Transverse colon (tissue), 4 donors: ENCODE measurements around the gene PTCH1. TPM values are rescaled to one million over a fixed set of nuclear protein-coding genes. Genes with fewer than 3 reads are reported as not detected.

ENCODE experiments used
- DNase-seq: peaks from one replicate; pipeline ENCODE4 v3.0.0-alpha.2; 2019
- H3K27ac ChIP-seq, 4 donors: fragments of 200-600 bp; sonication (generic); 2 replicates each; pipeline ENCODE4 v1.5.1; 2016 to 2018; ENCODE audit warnings: inconsistent platforms in 4 of 4
- H3K27me3 ChIP-seq: fragments of 200-600 bp; sonication (generic); 2 replicates; pipeline ENCODE4 v1.5.1; 2017; ENCODE audit warnings: inconsistent platforms
- H3K36me3 ChIP-seq, 4 donors: fragments of 200-600 bp; sonication (generic); 2 replicates each; pipeline ENCODE4 v1.5.1; 2017 to 2019; ENCODE audit warnings: inconsistent platforms in 4 of 4
- H3K4me1 ChIP-seq, 4 donors: fragments of 200-600 bp; sonication (generic); 2 replicates each; pipeline ENCODE4 v1.5.1; 2017 to 2020; ENCODE audit warnings: inconsistent platforms in 4 of 4
- H3K4me3 ChIP-seq, 4 donors: fragments of 200-600 bp; sonication (generic); 1 replicate in 1 of 4; 2 replicates in 3 of 4; pipeline versions ENCODE4 v1.5.1 to v1.6.1; 2017 to 2019; ENCODE audit warnings: inconsistent platforms in 4 of 4
- H3K9me3 ChIP-seq, 2 donors: fragments of 200-600 bp; sonication (generic); 2 replicates each; pipeline ENCODE4 v1.5.1; 2017 to 2019; ENCODE audit warnings: inconsistent platforms in 2 of 2
- EP300 ChIP-seq: sonication (generic); formaldehyde crosslinking; IDR thresholded peaks from one replicate; pipeline ENCODE4 v1.6.1; 2017; ENCODE audit warnings: antibody characterized with exemption, low read depth
- POLR2A ChIP-seq: fragments of 450-650 bp; IDR thresholded peaks from one replicate; pipeline ENCODE4 v1.6.1; 2016; ENCODE audit warnings: antibody characterized with exemption, mild to moderate bottlenecking, moderate library complexity
- POLR2AphosphoS5 ChIP-seq, 3 donors: sonication (generic); formaldehyde crosslinking; IDR thresholded peaks; one replicate each; pipeline ENCODE4 v1.6.1; 2016; ENCODE audit warnings: antibody characterized with exemption in 3 of 3
- WGBS, 2 donors: methylation state at CpG; one replicate each; pipeline ENCODE4 v1.1.5; 2018; ENCODE audit warnings: low coverage in 1 of 2; 5-methylcytosine and 5-hydroxymethylcytosine counted together
- in situ Hi-C, 4 donors: fragments of 200-750 bp; cut with MboI; loops; one replicate each; pipeline versions ENCODE4 v1.15.0 to v1.15.1; 2017; ENCODE audit warnings: low sequenced_read_pairs in 3 of 4, low pct_ligation_motif_present in 1 of 4, low pct_unique_long_range_greater_than_20kb in 1 of 4
- intact Hi-C: fragments of 100-400 bp; cut with DNase I; formaldehyde crosslinking; loops from one replicate; pipeline ENCODE4 v1.15.1; 2023; ENCODE audit warnings: low total_unique reads
- total RNA-seq, 4 donors: library from RNA; depleted of rRNA; stranded (reverse); fragments of >200 nt; gene quantifications; one replicate each; pipeline ENCODE4 v1.1.0, GENCODE V29; 2016
- TF ChIP-seq, protein P1 (sequence below), 5 experiments: fragments of 200-600 bp in 3 of 5; fragments of 450-650 bp in 2 of 5; sonication (generic) in 3 of 5; IDR thresholded peaks; 1 replicate in 2 of 5; 2 replicates in 3 of 5; pipeline ENCODE4 v1.5.1; 2016 to 2017; ENCODE audit warnings: antibody characterized with exemption in 5 of 5, inconsistent platforms in 3 of 5, mild to moderate bottlenecking in 2 of 5, moderate library complexity in 1 of 5

Gene PTCH1
- total RNA-seq, 4 donors from 2014 or later = 12.3 to 50.9 (median 26.4) TPM

GRCh38 chr9:95556521-95556920 is 39.8 kb upstream of the PTCH1 start:
- no peak for TF ChIP-seq POLR2A
- no peak for TF ChIP-seq POLR2AphosphoS5 (IDR thresholded peaks at IDR 0.05)
- TF ChIP-seq, protein P1, sequence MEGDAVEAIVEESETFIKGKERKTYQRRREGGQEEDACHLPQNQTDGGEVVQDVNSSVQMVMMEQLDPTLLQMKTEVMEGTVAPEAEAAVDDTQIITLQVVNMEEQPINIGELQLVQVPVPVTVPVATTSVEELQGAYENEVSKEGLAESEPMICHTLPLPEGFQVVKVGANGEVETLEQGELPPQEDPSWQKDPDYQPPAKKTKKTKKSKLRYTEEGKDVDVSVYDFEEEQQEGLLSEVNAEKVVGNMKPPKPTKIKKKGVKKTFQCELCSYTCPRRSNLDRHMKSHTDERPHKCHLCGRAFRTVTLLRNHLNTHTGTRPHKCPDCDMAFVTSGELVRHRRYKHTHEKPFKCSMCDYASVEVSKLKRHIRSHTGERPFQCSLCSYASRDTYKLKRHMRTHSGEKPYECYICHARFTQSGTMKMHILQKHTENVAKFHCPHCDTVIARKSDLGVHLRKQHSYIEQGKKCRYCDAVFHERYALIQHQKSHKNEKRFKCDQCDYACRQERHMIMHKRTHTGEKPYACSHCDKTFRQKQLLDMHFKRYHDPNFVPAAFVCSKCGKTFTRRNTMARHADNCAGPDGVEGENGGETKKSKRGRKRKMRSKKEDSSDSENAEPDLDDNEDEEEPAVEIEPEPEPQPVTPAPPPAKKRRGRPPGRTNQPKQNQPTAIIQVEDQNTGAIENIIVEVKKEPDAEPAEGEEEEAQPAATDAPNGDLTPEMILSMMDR (IDR thresholded peaks at IDR 0.05) = no peak
- TF ChIP-seq EP300 = no peak
- intact Hi-C loops = no loop called here

GRCh38 chr9:95552814-95553546 is 36.2 kb upstream of the PTCH1 start:
- TF ChIP-seq POLR2A (no peak), POLR2AphosphoS5 (IDR thresholded peaks at IDR 0.05) (no peak), EP300 (no peak)
- TF ChIP-seq, protein P1 (IDR thresholded peaks at IDR 0.05) = no peak
- H3K4me3 ChIP-seq = no peak overlapping the region
- in situ Hi-C loops = no loop called here
- no peaks in the 10 kb centered on the region for H3K4me1 ChIP-seq
- no peak overlapping the region for H3K27ac ChIP-seq
- H3K9me3 ChIP-seq = no peaks in the 10 kb centered on the region
- no peaks in the 10 kb centered on the region for H3K36me3 ChIP-seq
- no peak for DNase-seq
- intact Hi-C loops = loop anchor here (5.0 kb wide), 1 partner anchor 694 kb away; no protein-coding TSS in a partner anchor
- WGBS, 2 donors = 68 to 72% methylated on average over 20 to 43 of the region's 43 CpGs
- H3K27me3 ChIP-seq = no peaks in the 10 kb centered on the region

More at GRCh38 chr9:95556521-95556920, 39.8 kb upstream of the PTCH1 start:
- in situ Hi-C loops = no loop called here
- Histone ChIP-seq H3K4me1 (no peaks in the 10 kb centered on the region), H3K36me3 (no peaks in the 10 kb centered on the region), H3K4me3 (no peak overlapping the region), H3K9me3 (no peaks in the 10 kb centered on the region), H3K27ac (no peak overlapping the region), H3K27me3 (no peaks in the 10 kb centered on the region)
- no peak for DNase-seq
- 82 to 100% methylated on average over 1 to 10 of the region's 10 CpGs for WGBS, 2 donors

DNA sequence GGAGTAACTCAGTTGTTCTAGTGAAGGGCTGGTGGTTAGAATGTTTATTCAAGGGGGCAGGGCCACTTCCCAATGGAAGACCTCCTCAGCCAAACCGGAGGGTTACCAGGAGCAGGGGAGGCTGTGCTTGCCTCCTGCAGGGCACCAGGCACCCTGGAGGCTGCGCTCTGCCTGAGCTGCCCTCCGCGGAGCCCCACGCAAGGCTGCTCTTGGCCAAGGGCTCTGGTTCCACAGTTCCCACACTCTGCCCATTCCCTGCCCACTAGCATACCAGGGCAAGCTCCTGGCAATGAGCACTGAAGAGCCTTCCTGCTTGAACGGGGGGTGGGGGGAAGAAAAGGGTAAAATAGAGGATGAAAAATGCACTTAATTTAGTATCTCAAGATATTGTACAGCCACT is 35.5 kb upstream of the PTCH1 start:
- WGBS, 2 donors = 77 to 79% methylated on average over 3 to 5 of the region's 6 CpGs
- intact Hi-C loops = loop anchor here (5.0 kb wide), 1 partner anchor 695 kb away; no protein-coding TSS in a partner anchor

GRCh38 chr9:95551406-95551805 is 34.6 kb upstream of the PTCH1 start:
- no peaks in the 10 kb centered on the region for H3K36me3 ChIP-seq
- H3K27ac ChIP-seq = no peak overlapping the region
- no peak for DNase-seq
- no peaks in the 10 kb centered on the region for H3K4me1 ChIP-seq
- H3K4me3 ChIP-seq = no peak overlapping the region
- intact Hi-C loops = loop anchor here (5.0 kb wide), 1 partner anchor 696 kb away; no protein-coding TSS in a partner anchor
- no peak for TF ChIP-seq EP300
- no peak for TF ChIP-seq POLR2AphosphoS5 (IDR thresholded peaks at IDR 0.05)
- TF ChIP-seq, protein P1 (IDR thresholded peaks at IDR 0.05) = no peak
- TF ChIP-seq POLR2A = no peak
- H3K9me3 ChIP-seq = no peaks in the 10 kb centered on the region
- WGBS, 2 donors = 81 to 89% methylated on average over 4 of the region's 4 CpGs
- in situ Hi-C loops = no loop called here
- H3K27me3 ChIP-seq = no peaks in the 10 kb centered on the region

More for the DNA sequence above, 35.5 kb upstream of the PTCH1 start:
- Histone ChIP-seq H3K4me1 (no peaks in the 10 kb centered on the region), H3K27me3 (no peaks in the 10 kb centered on the region), H3K9me3 (no peaks in the 10 kb centered on the region), H3K4me3 (no peak overlapping the region), H3K36me3 (no peaks in the 10 kb centered on the region), H3K27ac (no peak overlapping the region)
- DNase-seq = no peak
- in situ Hi-C loops = no loop called here
- TF ChIP-seq, protein P1 (IDR thresholded peaks at IDR 0.05) = no peak
- TF ChIP-seq POLR2AphosphoS5 (IDR thresholded peaks at IDR 0.05) = no peak
- TF ChIP-seq POLR2A = no peak
- no peak for TF ChIP-seq EP300
